HepG2 (cell line): ENCODE data around the gene CD37. TPM values are rescaled to one million over a fixed set of nuclear protein-coding genes. Genes with fewer than 3 reads are reported as not detected.
"Not testable (repeated sequence)": the region's sequence is repeated elsewhere in the genome, so short reads cannot be mapped to it uniquely, and the experiment has no call there.

Experiments used
- ATAC-seq: fragments of 200-7000 bp; cut with Tn5 transposase; 3 replicates; pipeline ENCODE4 v1.9.1; 2020; ENCODE audit warnings: mild to moderate bottlenecking, moderate library complexity
- BruUV-seq: library from RNA; stranded (reverse); fragments of 400-500 nt; replicated peaks from 2 replicates; lab custom pipeline; 2021; lab: Mats Ljungman, UMichigan
- CTCF ChIA-PET: fragments of 300-600 bp; formaldehyde crosslinking; extraction: SDS; loops from one replicate; lab custom pipeline; 2021; ENCODE audit warnings: low total read pairs, inconsistent platforms, low intra/inter-chr PET ratio; lab: Yijun Ruan, JAX
- POLR2A ChIA-PET: fragments of 350-600 bp; sonication (Branson Sonifier 250); formaldehyde crosslinking; loops from one replicate; lab custom pipeline; 2020; ENCODE audit warnings: antibody characterized with exemption, inconsistent platforms; lab: Yijun Ruan, JAX
- DNase-seq: peaks from one replicate; pipeline ENCODE4 v3.0.0-alpha.2; 2015; ENCODE audit warnings: low spot score
- FAIRE-seq: peaks from 3 replicates; lab custom pipeline; 2011; peaks lifted over from hg19 to GRCh38; lab: Jason Lieb, UNC
- H2AFZ ChIP-seq: one replicate; pipeline ENCODE4 v1.6.1; 2011; ENCODE audit warnings: low read length, inconsistent platforms
- H3K27ac ChIP-seq: fragments of 300-600 bp; 3 replicates; pipeline ENCODE4 v1.8.0; 2011; ENCODE audit warnings: mixed run types, mild to moderate bottlenecking, mixed read lengths, low read length, inconsistent platforms; ENCODE audit not compliant: insufficient read depth; ENCODE audit errors: extremely low read length
- H3K27me3 ChIP-seq, 2 experiments: fragments of 200-600 bp in 1 of 2; 2 replicates in 1 of 2; 3 replicates in 1 of 2; pipeline versions ENCODE4 v1.6.0 to v1.8.0; 2011; ENCODE audit warnings: low read length in 2 of 2, mild to moderate bottlenecking in 2 of 2, moderate library complexity in 2 of 2, inconsistent platforms in 1 of 2; ENCODE audit not compliant: insufficient read depth in 2 of 2, control insufficient read depth in 1 of 2
- H3K36me3 ChIP-seq, 2 experiments: fragments of 200-600 bp in 1 of 2; replicated peaks in 1 of 2; 2 replicates in 1 of 2; 3 replicates in 1 of 2; pipeline versions ENCODE4 v1.5.1 to v1.8.0; 2011; ENCODE audit warnings: low read length in 2 of 2, inconsistent platforms in 1 of 2; ENCODE audit not compliant: insufficient read depth in 2 of 2, control insufficient read depth in 1 of 2
- H3K4me1 ChIP-seq: 2 replicates; pipeline ENCODE4 v1.5.1; 2012; ENCODE audit warnings: low read length, inconsistent platforms; ENCODE audit not compliant: insufficient read depth
- H3K4me2 ChIP-seq: 2 replicates; pipeline ENCODE4 v1.6.0; 2011; ENCODE audit warnings: low read depth, low read length, inconsistent platforms
- H3K4me3 ChIP-seq, 3 experiments: fragments of 200-600 bp in 1 of 3; sonication (generic), shearing (Covaris generic) in 1 of 3; replicated peaks in 1 of 3; 2 replicates each; pipeline ENCODE4 v1.5.1; 2011 to 2016; ENCODE audit warnings: low read length in 3 of 3, inconsistent platforms in 2 of 3, low read depth in 2 of 3, mild to moderate bottlenecking in 2 of 3, control low read depth in 1 of 3, mixed read lengths in 1 of 3; ENCODE audit not compliant: insufficient read depth in 1 of 3
- H3K79me2 ChIP-seq: one replicate; pipeline ENCODE4 v1.6.1; 2011; ENCODE audit warnings: low read length, inconsistent platforms; ENCODE audit not compliant: insufficient read depth
- H3K9ac ChIP-seq: 2 replicates; pipeline ENCODE4 v1.6.0; 2011; ENCODE audit warnings: mild to moderate bottlenecking, low read depth, low read length, inconsistent platforms; ENCODE audit not compliant: insufficient read depth
- H3K9me3 ChIP-seq: 2 replicates; pipeline ENCODE4 v1.5.1; 2012; ENCODE audit warnings: mild to moderate bottlenecking, low read length
- H4K20me1 ChIP-seq: 2 replicates; pipeline ENCODE4 v1.6.0; 2011; ENCODE audit warnings: inconsistent platforms, mild to moderate bottlenecking, low read length, moderate library complexity; ENCODE audit not compliant: insufficient read depth
- RXRB ChIP-seq: IDR thresholded peaks from 2 replicates; pipeline ENCODE4 v1.6.1; 2016; ENCODE audit warnings: borderline replicate concordance, missing genetic modification reagents, missing compliant biosample characterization
- ZNF775 ChIP-seq: sonication (generic); formaldehyde crosslinking; IDR thresholded peaks from 2 replicates; pipeline ENCODE4 v1.4.0; 2020; ENCODE audit warnings: missing genetic modification reagents, mild to moderate bottlenecking, moderate library complexity, borderline replicate concordance
- WGBS: methylation state at CpG from one replicate; pipeline ENCODE4 v1.1.6; 2017; ENCODE audit warnings: low lambda C conversion rate; 5-methylcytosine and 5-hydroxymethylcytosine counted together
- in situ Hi-C: cut with HindIII; loops from 2 replicates; pipeline ENCODE4 v1.10.0; 2017; ENCODE audit warnings: low pct_unique_long_range_greater_than_20kb; ENCODE audit not compliant: extremely low pct_ligation_motif_present
- intact Hi-C: fragments of 100-400 bp; cut with micrococcal nuclease; formaldehyde crosslinking; loops from one replicate; pipeline ENCODE4 v1.10.0; 2022; ENCODE audit not compliant: unreplicated experiment
- polyA plus RNA-seq, 8 experiments: library from polyadenylated mRNA; depleted of rRNA in 3 of 8; stranded (reverse) in 7 of 8; unstranded in 1 of 8; fragments of >200 nt; fragmentation: Illumina TruSeq in 4 of 8; extraction: Trizol in 4 of 8; gene quantifications; 2 replicates each; pipeline versions ENCODE4 v1.2.1 to v1.2.3, GENCODE V29; 2011 to 2016; ENCODE audit warnings: low read depth in 4 of 8, missing spikeins in 1 of 8, mixed read lengths in 1 of 8; ENCODE audit not compliant: insufficient read depth in 1 of 8
- total RNA-seq, 5 experiments: library from RNA; depleted of rRNA; stranded (reverse); fragments of >200 nt; fragmentation: Illumina TruSeq; extraction: Trizol; gene quantifications; 2 replicates each; pipeline ENCODE4 v1.2.3, GENCODE V29; 2016; ENCODE audit warnings: low read depth in 1 of 5
- TF ChIP-seq, protein P1 (sequence below): sonication (generic); formaldehyde crosslinking; IDR thresholded peaks from 2 replicates; pipeline ENCODE4 v1.5.1; 2020; ENCODE audit warnings: missing genetic modification reagents, mild to moderate bottlenecking, borderline replicate concordance
- TF ChIP-seq, protein P2 (sequence below): sonication (generic); formaldehyde crosslinking; IDR thresholded peaks from 2 replicates; pipeline ENCODE4 v1.5.0; 2020; ENCODE audit warnings: mild to moderate bottlenecking, missing genetic modification reagents, moderate library complexity

Gene CD37
- total and polyA plus RNA-seq, 2 of the 13 experiments (the other 11 are each of a cell fraction or from before 2014, with no cell fraction given), result not detected

DNA sequence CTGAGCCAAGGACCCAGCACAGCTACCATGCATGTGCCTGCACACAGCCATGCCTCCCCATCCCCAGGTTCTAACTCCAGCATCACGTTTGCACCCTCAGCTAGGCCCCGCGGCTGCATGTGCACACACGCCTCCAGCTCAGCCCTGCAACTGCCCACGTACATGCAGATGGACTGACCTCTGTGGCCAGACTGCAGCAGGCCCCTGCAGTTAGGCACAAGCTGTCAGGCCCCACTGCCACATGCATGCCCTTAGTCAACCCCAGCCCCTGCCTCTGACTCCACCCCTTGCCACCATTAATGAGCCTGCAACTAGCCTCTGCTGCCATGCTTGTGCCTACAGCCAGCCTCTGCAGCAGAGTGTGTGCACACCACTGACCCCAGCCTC is 33.3 kb upstream of the CD37 start (continued):
- TF ChIP-seq, protein P1, sequence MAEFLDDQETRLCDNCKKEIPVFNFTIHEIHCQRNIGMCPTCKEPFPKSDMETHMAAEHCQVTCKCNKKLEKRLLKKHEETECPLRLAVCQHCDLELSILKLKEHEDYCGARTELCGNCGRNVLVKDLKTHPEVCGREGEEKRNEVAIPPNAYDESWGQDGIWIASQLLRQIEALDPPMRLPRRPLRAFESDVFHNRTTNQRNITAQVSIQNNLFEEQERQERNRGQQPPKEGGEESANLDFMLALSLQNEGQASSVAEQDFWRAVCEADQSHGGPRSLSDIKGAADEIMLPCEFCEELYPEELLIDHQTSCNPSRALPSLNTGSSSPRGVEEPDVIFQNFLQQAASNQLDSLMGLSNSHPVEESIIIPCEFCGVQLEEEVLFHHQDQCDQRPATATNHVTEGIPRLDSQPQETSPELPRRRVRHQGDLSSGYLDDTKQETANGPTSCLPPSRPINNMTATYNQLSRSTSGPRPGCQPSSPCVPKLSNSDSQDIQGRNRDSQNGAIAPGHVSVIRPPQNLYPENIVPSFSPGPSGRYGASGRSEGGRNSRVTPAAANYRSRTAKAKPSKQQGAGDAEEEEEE (CRISPR knock-in tag), result no peak
- no peak for TF ChIP-seq ZNF775
- no peak for TF ChIP-seq RXRB (CRISPR knock-in tag)
- TF ChIP-seq, all 625 proteins: peak for 0

DNA sequence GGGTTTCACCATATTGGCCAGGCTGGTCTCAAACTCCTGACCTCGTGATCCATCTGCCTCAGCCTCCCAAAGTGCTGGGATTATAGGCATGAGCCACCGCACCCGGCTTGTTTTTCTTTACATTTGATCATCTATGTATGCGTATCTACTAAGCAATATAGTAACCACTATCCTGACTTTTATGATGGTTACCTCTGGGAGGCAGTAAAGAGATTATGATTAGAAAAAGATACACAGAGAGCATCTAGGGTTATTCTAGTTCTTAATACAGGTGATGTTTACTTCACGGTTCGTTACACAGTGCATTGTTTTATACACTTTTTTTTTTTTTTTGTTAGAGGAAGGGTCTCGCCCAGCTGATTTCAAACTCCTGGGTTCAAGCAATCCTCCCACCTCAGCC is 28.5 kb upstream of the CD37 start:
- H2AFZ ChIP-seq, H3K4me1 ChIP-seq, in situ Hi-C loops, H3K4me2 ChIP-seq, H3K4me3 ChIP-seq, H3K27ac ChIP-seq, H3K9ac ChIP-seq: not testable (repeated sequence)
- H3K27me3 ChIP-seq, result peaks cover 0 to 11% of the 10 kb centered on the region in 2 experiments; a peak in 1 of 5 replicates
- TF ChIP-seq, protein P2, sequence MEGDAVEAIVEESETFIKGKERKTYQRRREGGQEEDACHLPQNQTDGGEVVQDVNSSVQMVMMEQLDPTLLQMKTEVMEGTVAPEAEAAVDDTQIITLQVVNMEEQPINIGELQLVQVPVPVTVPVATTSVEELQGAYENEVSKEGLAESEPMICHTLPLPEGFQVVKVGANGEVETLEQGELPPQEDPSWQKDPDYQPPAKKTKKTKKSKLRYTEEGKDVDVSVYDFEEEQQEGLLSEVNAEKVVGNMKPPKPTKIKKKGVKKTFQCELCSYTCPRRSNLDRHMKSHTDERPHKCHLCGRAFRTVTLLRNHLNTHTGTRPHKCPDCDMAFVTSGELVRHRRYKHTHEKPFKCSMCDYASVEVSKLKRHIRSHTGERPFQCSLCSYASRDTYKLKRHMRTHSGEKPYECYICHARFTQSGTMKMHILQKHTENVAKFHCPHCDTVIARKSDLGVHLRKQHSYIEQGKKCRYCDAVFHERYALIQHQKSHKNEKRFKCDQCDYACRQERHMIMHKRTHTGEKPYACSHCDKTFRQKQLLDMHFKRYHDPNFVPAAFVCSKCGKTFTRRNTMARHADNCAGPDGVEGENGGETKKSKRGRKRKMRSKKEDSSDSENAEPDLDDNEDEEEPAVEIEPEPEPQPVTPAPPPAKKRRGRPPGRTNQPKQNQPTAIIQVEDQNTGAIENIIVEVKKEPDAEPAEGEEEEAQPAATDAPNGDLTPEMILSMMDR, result 0 out of 2 replicates have a peak, but pooled peaks have one; percentile 11
- TF ChIP-seq, all 625 proteins: peak for 1; not testable (repeated sequence) for 624
- FAIRE-seq, POLR2A ChIA-PET, ATAC-seq, H3K9me3 ChIP-seq, BruUV-seq, H4K20me1 ChIP-seq, intact Hi-C loops, H3K79me2 ChIP-seq, H3K36me3 ChIP-seq, CTCF ChIA-PET, DNase-seq: not testable (repeated sequence)
- 25% methylated on average over 7 of the region's 7 CpGs for WGBS
